WERI-Rb-1 (cell line): ENCODE results near the gene RPIA.

Experiments
- DNase-seq: peaks from one replicate; pipeline ENCODE4 v3.0.0-alpha.2; 2020
- H3K27ac ChIP-seq: fragments of 250-450 bp; sonication (Bioruptor Pico); 2 replicates; pipeline ENCODE4 v1.5.1; 2020; ENCODE audit warnings: mild to moderate bottlenecking, moderate library complexity
- H3K27me3 ChIP-seq: fragments of 250-450 bp; sonication (Bioruptor Pico); 2 replicates; pipeline ENCODE4 v1.5.1; 2021; ENCODE audit warnings: mild to moderate bottlenecking, low read depth, moderate library complexity; ENCODE audit not compliant: insufficient read depth, severe bottlenecking
- H3K36me3 ChIP-seq: fragments of 250-450 bp; sonication (Bioruptor Pico); 2 replicates; pipeline ENCODE4 v1.5.1; 2020; ENCODE audit warnings: mild to moderate bottlenecking, moderate library complexity
- H3K4me3 ChIP-seq: 2 replicates; pipeline ENCODE4 v1.5.1; 2011; ENCODE audit warnings: low read depth, mild to moderate bottlenecking, control low read depth, low read length
- H3K9me3 ChIP-seq: fragments of 250-450 bp; sonication (Bioruptor Pico); 2 replicates; pipeline ENCODE4 v1.5.1; 2021; ENCODE audit warnings: mild to moderate bottlenecking, moderate library complexity; ENCODE audit not compliant: severe bottlenecking
- TF ChIP-seq, protein P1 (sequence below): IDR thresholded peaks from 2 replicates; pipeline ENCODE4 v1.5.1; 2011; ENCODE audit warnings: low read depth, mild to moderate bottlenecking, control low read depth, inconsistent platforms, low read length

The RPIA gene

DNA sequence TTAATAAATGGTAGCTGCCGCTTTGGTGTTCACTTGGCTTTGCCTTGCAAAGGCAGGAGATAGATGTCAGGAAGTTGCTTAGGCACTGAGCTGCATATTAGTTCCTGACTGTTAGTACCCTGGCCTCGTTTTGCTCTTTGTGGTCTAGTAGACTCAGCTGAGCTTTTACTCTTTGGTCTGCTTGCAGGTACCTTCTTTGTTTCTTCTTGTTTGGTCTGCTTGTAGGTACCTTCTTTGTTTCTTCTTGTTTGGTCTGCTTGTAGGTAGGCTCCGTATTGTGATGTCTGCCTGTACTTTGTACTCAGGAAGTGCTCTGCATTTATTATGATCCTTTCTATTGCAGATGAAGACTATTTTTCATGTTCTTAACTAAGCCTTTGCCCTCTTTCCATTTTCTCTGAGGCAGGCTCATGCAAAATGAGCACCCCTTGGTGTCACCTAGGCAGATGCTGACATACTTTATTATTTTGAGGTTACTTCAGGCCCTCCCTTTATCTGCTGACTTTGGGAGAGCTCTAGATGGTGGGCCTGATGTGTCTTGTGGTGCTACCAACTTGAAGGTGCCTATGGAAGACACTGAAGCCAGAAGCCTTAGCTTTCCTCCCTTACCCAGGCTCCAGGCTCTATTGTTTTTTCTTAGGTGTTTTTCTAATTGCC lies 6.0 kb downstream of the RPIA start:
- no peak for DNase-seq
- Histone ChIP-seq H3K4me3 (no peak overlapping the region), H3K27ac (no peak overlapping the region), H3K9me3 (no peaks in the 10 kb centered on the region), H3K27me3 (no peaks in the 10 kb centered on the region), H3K36me3 (peaks cover 3% of the 10 kb centered on the region; the same call in 1 of the 2 replicates)
- TF ChIP-seq, protein P1, sequence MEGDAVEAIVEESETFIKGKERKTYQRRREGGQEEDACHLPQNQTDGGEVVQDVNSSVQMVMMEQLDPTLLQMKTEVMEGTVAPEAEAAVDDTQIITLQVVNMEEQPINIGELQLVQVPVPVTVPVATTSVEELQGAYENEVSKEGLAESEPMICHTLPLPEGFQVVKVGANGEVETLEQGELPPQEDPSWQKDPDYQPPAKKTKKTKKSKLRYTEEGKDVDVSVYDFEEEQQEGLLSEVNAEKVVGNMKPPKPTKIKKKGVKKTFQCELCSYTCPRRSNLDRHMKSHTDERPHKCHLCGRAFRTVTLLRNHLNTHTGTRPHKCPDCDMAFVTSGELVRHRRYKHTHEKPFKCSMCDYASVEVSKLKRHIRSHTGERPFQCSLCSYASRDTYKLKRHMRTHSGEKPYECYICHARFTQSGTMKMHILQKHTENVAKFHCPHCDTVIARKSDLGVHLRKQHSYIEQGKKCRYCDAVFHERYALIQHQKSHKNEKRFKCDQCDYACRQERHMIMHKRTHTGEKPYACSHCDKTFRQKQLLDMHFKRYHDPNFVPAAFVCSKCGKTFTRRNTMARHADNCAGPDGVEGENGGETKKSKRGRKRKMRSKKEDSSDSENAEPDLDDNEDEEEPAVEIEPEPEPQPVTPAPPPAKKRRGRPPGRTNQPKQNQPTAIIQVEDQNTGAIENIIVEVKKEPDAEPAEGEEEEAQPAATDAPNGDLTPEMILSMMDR, result no peak

DNA sequence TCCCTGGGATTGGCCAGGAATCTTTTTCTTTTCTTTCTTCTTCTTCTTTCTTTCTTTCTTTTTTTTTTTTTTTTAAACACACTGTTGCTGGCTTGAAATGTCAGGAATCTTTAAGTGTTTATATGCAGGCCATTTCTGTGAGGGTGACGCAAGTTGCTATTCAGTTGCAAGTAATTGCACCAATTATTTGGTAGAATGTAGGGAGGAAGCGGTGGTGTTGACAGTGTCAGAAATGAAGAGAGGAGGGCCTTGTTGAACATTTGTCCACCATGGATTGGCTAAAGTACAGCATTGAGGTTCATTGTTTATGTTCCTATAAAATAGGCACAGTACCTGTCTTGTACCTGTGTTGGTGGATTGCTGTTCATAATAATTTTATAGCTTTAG lies 6.5 kb downstream of the RPIA start:
- Histone ChIP-seq H3K27me3 (no peaks in the 10 kb centered on the region), H3K4me3 (no peak overlapping the region), H3K9me3 (no peaks in the 10 kb centered on the region), H3K36me3 (peaks cover 3% of the 10 kb centered on the region; the same call in 1 of the 2 replicates), H3K27ac (no peak overlapping the region)
- DNase-seq, result no peak
- TF ChIP-seq, protein P1, result no peak

DNA sequence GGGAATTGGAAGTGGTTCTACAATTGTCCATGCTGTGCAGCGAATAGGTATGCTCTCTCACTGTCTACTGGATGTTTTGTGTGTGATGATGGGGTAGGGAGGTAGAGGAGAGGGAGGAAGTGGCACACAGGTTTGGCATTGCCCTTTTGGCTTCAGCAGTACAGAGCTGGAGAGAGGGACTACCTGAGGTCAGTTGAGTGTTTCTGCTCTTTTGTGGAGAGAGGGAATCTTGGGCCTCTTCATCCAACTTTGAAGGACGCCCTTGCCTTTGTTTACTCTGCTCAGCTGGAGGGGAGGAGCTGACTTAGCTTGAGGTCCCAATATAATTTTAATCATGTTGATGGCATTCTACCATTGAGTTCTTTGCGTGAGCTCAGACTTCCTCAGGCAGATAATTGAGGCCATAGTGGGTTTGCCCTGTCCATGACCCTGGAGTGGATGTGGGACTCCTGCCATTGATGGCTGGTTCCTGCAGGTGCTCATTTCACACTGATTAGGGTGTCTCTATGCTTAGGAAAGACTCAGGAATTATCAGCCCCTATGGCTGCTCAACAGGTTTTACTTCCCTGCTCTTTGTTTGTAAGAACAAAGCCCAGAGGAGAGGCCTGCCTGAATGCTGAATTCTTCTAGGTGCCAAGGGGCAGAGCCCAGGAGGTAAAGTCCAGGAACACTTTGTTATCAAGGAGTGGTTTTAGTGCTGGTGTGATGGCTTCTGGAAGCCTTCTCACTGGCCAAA lies 7.2 kb downstream of the RPIA start:
- H3K36me3 ChIP-seq, result peaks cover 3% of the 10 kb centered on the region; the same call in 1 of the 2 replicates

DNA sequence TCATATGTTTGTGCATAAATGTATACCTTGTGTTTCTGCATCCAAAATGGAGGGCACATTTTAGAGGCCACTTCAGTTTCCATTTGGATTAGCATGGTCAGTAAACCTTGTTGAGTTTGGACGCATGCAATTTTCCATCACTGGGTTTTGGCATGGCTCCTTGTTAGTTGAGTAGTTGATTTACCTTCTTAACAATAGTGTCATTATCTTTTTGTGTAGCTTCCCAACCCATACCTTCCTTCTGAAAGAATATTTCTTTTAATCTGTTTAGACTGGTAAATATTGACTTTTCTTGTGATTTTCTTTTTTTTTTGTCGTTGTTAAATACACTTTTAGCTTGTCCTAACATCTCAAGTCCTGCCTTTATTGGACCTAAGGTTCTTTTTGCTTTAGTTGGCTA lies 15.5 kb downstream of the RPIA start:
- H3K27ac ChIP-seq, result no peak overlapping the region
- no peak overlapping the region for H3K4me3 ChIP-seq
- no peaks in the 10 kb centered on the region for H3K9me3 ChIP-seq
- TF ChIP-seq, protein P1, result no peak
- no peak for DNase-seq
- no peaks in the 10 kb centered on the region for H3K27me3 ChIP-seq
- H3K36me3 ChIP-seq, result peaks cover 3% of the 10 kb centered on the region; the same call in 1 of the 2 replicates

More for the DNA sequence above, 7.2 kb downstream of the RPIA start:
- Histone ChIP-seq H3K27ac (no peak overlapping the region), H3K27me3 (no peaks in the 10 kb centered on the region), H3K9me3 (no peaks in the 10 kb centered on the region), H3K4me3 (no peak overlapping the region)
- TF ChIP-seq, protein P1, result no peak
- no peak for DNase-seq

DNA sequence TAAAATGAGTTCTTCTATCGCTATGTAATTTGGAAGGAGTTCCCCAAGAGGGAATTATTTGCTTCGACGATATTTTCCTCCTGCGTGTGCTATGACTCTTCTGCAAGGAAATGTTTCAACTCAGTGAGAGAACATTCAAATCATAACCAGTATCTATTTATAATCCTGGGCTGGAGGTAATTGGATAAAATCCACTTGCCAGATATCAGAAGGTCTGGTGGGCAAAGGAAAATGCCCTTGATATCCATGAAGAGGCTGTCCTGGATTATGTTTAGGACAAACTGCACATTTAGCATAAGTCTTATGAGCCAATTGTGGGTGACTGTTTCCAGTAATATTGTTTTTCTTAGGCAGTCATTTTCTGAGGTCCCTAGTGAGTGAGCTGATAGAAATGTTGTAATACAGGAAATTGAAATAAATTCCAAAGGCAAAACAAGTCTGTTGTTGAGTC lies 17.7 kb downstream of the RPIA start:
- Histone ChIP-seq H3K9me3 (no peaks in the 10 kb centered on the region), H3K27ac (no peak overlapping the region), H3K4me3 (no peak overlapping the region), H3K36me3 (no peaks in the 10 kb centered on the region), H3K27me3 (no peaks in the 10 kb centered on the region)
- TF ChIP-seq, protein P1, result no peak
- DNase-seq, result no peak
